Neural progenitor cell (in vitro differentiated cells): ENCODE measurements around the gene ERGIC3. TPM values are rescaled to one million over a fixed set of nuclear protein-coding genes. Genes with fewer than 3 reads are reported as not detected.

Experiments used
- DNase-seq: peaks from one replicate; pipeline ENCODE4 v3.0.0-alpha.2; 2016; ENCODE audit warnings: low spot score
- H2AFZ ChIP-seq: fragments of 200-600 bp; sonication (generic); replicated peaks from 2 replicates; pipeline ENCODE4 v1.6.1; 2016; ENCODE audit warnings: antibody characterized with exemption
- H3F3A ChIP-seq: fragments of 200-600 bp; sonication (generic); 2 replicates; pipeline ENCODE4 v1.6.1; 2016; ENCODE audit warnings: antibody characterized with exemption, low read depth
- H3K27ac ChIP-seq: fragments of 200-600 bp; sonication (generic); 2 replicates; pipeline ENCODE4 v1.5.1; 2016; ENCODE audit warnings: mild to moderate bottlenecking
- H3K27me3 ChIP-seq: fragments of 200-600 bp; sonication (generic); 2 replicates; pipeline ENCODE4 v1.6.1; 2016; ENCODE audit warnings: mild to moderate bottlenecking, moderate library complexity
- H3K36me3 ChIP-seq: fragments of 200-600 bp; sonication (generic); 2 replicates; pipeline ENCODE4 v1.5.1; 2016
- H3K4me1 ChIP-seq: fragments of 200-600 bp; sonication (generic); 2 replicates; pipeline ENCODE4 v1.6.1; 2016; ENCODE audit warnings: mixed run types
- H3K4me2 ChIP-seq: fragments of 200-600 bp; sonication (generic); 2 replicates; pipeline ENCODE4 v1.6.1; 2016
- H3K4me3 ChIP-seq: fragments of 200-600 bp; sonication (generic); 2 replicates; pipeline ENCODE4 v1.5.1; 2016
- H3K79me2 ChIP-seq: fragments of 200-600 bp; sonication (generic); 2 replicates; pipeline ENCODE4 v1.6.1; 2016; ENCODE audit warnings: low read depth
- H3K9ac ChIP-seq: fragments of 200-600 bp; sonication (generic); 2 replicates; pipeline ENCODE4 v1.6.1; 2016
- H3K9me3 ChIP-seq: fragments of 200-600 bp; sonication (generic); 2 replicates; pipeline ENCODE4 v1.5.1; 2016; ENCODE audit warnings: low read depth
- H4K20me1 ChIP-seq: fragments of 200-600 bp; sonication (generic); 2 replicates; pipeline ENCODE4 v1.6.1; 2016; ENCODE audit warnings: low read depth
- H3K27ac Mint-ChIP-seq: 3 replicates; pipeline ENCODE4 v1.8.0; 2021; ENCODE audit warnings: mixed read lengths
- H3K27me3 Mint-ChIP-seq: 2 replicates; pipeline ENCODE4 v1.8.0; 2022; ENCODE audit warnings: low read depth, mild to moderate bottlenecking, inconsistent platforms, moderate library complexity, mixed read lengths; ENCODE audit not compliant: insufficient read depth
- H3K36me3 Mint-ChIP-seq: 3 replicates; pipeline ENCODE4 v1.8.0; 2021; ENCODE audit warnings: mixed read lengths
- H3K4me1 Mint-ChIP-seq: 3 replicates; pipeline ENCODE4 v1.8.0; 2021; ENCODE audit warnings: mixed read lengths
- H3K4me3 Mint-ChIP-seq: 3 replicates; pipeline ENCODE4 v1.8.0; 2021; ENCODE audit warnings: mild to moderate bottlenecking, moderate library complexity, mixed read lengths
- H3K9me3 Mint-ChIP-seq: 3 replicates; pipeline ENCODE4 v1.8.0; 2020; ENCODE audit warnings: mixed read lengths
- EZH2 ChIP-seq: fragments of 200-600 bp; sonication (generic); IDR thresholded peaks from 2 replicates; pipeline ENCODE4 v1.6.1; 2017; ENCODE audit warnings: antibody characterized with exemption, mild to moderate bottlenecking, moderate library complexity
- EZH2phosphoT487 ChIP-seq: fragments of 200-600 bp; sonication (generic); IDR thresholded peaks from 2 replicates; pipeline ENCODE4 v1.6.1; 2017; ENCODE audit warnings: antibody characterized with exemption
- total RNA-seq: library from RNA; depleted of rRNA; stranded (reverse); fragments of >200 nt; gene quantifications from 2 replicates; pipeline ENCODE4 v1.2.3, GENCODE V29; 2015; ENCODE audit warnings: low replicate concordance
- TF ChIP-seq, protein P1 (sequence below): fragments of 200-600 bp; sonication (generic); IDR thresholded peaks from 2 replicates; pipeline ENCODE4 v1.5.1; 2017; ENCODE audit warnings: antibody characterized with exemption, mild to moderate bottlenecking

Gene ERGIC3
- total RNA-seq, 1 donor from 2014 or later, result 271 TPM

DNA sequence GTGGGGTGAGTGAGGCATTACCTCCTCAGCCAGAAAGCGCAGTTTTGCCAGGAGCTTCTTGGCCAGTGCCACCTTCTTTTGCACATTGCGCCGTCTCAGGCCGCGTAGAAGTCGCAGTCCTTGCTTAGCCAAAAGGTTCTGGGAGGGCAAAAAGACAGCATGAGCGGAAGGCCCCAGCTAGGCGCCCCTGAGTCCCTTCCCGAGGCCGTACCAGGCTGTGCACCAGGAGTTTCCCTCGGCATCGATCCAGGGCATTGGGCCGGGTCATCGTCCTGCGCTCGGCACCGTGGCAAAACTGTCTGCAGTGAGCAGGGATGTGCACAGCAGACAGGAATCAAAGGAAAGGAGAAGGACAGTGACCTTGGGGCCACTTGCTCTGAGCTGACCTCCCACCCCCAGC is 53.6 kb downstream of the ERGIC3 start:
- H4K20me1 ChIP-seq, result no peaks in the 10 kb centered on the region
- peaks cover 6% of the 10 kb centered on the region for H3K4me1 Mint-ChIP-seq
- no peak overlapping the region for H3K27ac Mint-ChIP-seq
- no peaks in the 10 kb centered on the region for H3K9me3 ChIP-seq
- TF ChIP-seq EZH2 (no peak), EZH2phosphoT487 (no peak)
- TF ChIP-seq, protein P1, sequence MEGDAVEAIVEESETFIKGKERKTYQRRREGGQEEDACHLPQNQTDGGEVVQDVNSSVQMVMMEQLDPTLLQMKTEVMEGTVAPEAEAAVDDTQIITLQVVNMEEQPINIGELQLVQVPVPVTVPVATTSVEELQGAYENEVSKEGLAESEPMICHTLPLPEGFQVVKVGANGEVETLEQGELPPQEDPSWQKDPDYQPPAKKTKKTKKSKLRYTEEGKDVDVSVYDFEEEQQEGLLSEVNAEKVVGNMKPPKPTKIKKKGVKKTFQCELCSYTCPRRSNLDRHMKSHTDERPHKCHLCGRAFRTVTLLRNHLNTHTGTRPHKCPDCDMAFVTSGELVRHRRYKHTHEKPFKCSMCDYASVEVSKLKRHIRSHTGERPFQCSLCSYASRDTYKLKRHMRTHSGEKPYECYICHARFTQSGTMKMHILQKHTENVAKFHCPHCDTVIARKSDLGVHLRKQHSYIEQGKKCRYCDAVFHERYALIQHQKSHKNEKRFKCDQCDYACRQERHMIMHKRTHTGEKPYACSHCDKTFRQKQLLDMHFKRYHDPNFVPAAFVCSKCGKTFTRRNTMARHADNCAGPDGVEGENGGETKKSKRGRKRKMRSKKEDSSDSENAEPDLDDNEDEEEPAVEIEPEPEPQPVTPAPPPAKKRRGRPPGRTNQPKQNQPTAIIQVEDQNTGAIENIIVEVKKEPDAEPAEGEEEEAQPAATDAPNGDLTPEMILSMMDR, result no peak
- no peak overlapping the region for H2AFZ ChIP-seq
- H3F3A ChIP-seq, result no peaks in the 10 kb centered on the region
- H3K27me3 Mint-ChIP-seq, result peaks cover 13% of the 10 kb centered on the region
- no peaks in the 10 kb centered on the region for H3K79me2 ChIP-seq
- peaks cover 3% of the 10 kb centered on the region for H3K4me1 ChIP-seq
- H3K27ac ChIP-seq, result no peak overlapping the region
- no peaks in the 10 kb centered on the region for H3K36me3 ChIP-seq
- no peak overlapping the region for H3K4me2 ChIP-seq
- H3K36me3 Mint-ChIP-seq, result no peaks in the 10 kb centered on the region
- H3K27me3 ChIP-seq, result peaks cover 18% of the 10 kb centered on the region
- H3K9ac ChIP-seq, result no peak overlapping the region
- no peak overlapping the region for H3K4me3 Mint-ChIP-seq
- H3K9me3 Mint-ChIP-seq, result no peaks in the 10 kb centered on the region
- no peak overlapping the region for H3K4me3 ChIP-seq
- DNase-seq, result no peak

DNA sequence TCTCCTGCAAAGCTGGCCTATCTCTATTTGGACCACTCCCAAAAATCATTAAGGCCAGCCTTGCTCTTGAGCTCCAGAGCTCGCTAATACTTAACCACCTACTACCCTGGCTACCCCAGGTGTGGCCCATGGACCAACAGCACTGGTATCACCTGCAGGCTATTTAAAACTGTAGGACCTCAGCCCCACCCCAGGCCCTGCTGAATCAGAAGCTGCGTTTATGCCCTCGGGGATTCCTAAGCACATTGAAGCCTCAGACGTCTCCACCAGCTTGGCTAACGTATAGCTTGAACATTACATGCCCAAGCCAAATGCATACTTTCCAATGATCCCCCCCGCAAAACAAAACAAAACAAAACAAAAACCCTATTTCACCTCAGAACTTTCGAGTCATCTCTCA is 54.0 kb downstream of the ERGIC3 start:
- H3K27me3 Mint-ChIP-seq, result peaks cover 13% of the 10 kb centered on the region

DNA sequence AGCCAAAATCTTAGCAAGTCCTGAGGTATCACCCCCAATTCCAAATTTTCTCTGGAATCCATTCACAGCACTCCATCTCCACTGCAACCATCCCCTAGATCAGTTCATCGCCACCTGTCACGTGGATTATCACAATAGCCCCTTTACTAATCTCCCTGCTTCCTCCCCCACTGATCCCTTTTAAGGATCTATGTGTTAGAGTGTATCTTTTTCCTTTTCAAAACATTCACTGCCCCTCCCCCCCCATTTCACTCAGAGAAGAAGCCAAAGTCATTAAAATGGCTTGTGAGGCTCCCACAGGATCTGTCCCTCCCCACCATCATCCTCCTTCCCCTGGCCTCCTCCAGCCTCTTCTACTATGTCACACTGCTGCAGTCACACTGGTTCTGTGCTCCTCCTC is 55.3 kb downstream of the ERGIC3 start:
- no peak overlapping the region for H3K4me3 Mint-ChIP-seq
- H3K4me1 Mint-ChIP-seq, result peaks cover 11% of the 10 kb centered on the region
- Histone ChIP-seq H3K27ac (no peak overlapping the region), H3F3A (no peaks in the 10 kb centered on the region), H3K4me3 (no peak overlapping the region), H3K9me3 (no peaks in the 10 kb centered on the region), H3K4me2 (no peak overlapping the region), H3K36me3 (no peaks in the 10 kb centered on the region), H3K9ac (no peak overlapping the region), H3K27me3 (peaks cover 35% of the 10 kb centered on the region), H3K4me1 (peaks cover 7% of the 10 kb centered on the region), H3K79me2 (no peaks in the 10 kb centered on the region), H4K20me1 (peaks cover 3% of the 10 kb centered on the region), H2AFZ (no peak overlapping the region)
- DNase-seq, result no peak
- H3K27me3 Mint-ChIP-seq, result peaks cover 18% of the 10 kb centered on the region
- no peaks in the 10 kb centered on the region for H3K9me3 Mint-ChIP-seq
- TF ChIP-seq EZH2phosphoT487 (no peak), EZH2 (no peak)
- TF ChIP-seq, protein P1, result no peak
- H3K27ac Mint-ChIP-seq, result no peak overlapping the region
- no peaks in the 10 kb centered on the region for H3K36me3 Mint-ChIP-seq

More for the DNA sequence above, 54.0 kb downstream of the ERGIC3 start:
- Mint-ChIP-seq H3K4me3 (no peak overlapping the region), H3K4me1 (peaks cover 6% of the 10 kb centered on the region), H3K36me3 (no peaks in the 10 kb centered on the region), H3K27ac (no peak overlapping the region), H3K9me3 (no peaks in the 10 kb centered on the region)
- H3K27ac ChIP-seq, result no peak overlapping the region
- H3K79me2 ChIP-seq, result no peaks in the 10 kb centered on the region
- no peak overlapping the region for H3K4me3 ChIP-seq
- no peaks in the 10 kb centered on the region for H4K20me1 ChIP-seq
- H3K4me1 ChIP-seq, result peaks cover 7% of the 10 kb centered on the region
- no peak overlapping the region for H3K9ac ChIP-seq
- no peaks in the 10 kb centered on the region for H3K9me3 ChIP-seq
- no peaks in the 10 kb centered on the region for H3K36me3 ChIP-seq
- H2AFZ ChIP-seq, result no peak overlapping the region
- peaks cover 23% of the 10 kb centered on the region for H3K27me3 ChIP-seq
- no peaks in the 10 kb centered on the region for H3F3A ChIP-seq
- no peak overlapping the region for H3K4me2 ChIP-seq
- TF ChIP-seq EZH2phosphoT487, result no peak
- TF ChIP-seq, protein P1, result no peak
- no peak for TF ChIP-seq EZH2
- DNase-seq, result no peak
